ENCODE data around the gene NPRL2. TPM values are rescaled to one million over a fixed set of nuclear protein-coding genes. Genes with fewer than 3 reads are reported as not detected.

NPRL2 gene
- total and polyA plus RNA-seq, 2 of the 13 experiments (the other 11 are each of a cell fraction or from before 2014, with no cell fraction given), result 30.6 to 51.4 TPM

GRCh38 chr3:50350527-50351322 lies at the start of gene NPRL2, which contains the start of gene CYB561D2 (continued):
- TF ChIP-seq ZNF704 (CRISPR knock-in tag; IDR thresholded peaks at IDR 0.05; ENCODE audit: borderline replicate concordance), result peak; percentile 86; the same call in 1 of the 2 replicates
- TF ChIP-seq CCDC6 (CRISPR knock-in tag; IDR thresholded peaks at IDR 0.05), result no peak
- peak; percentile 79; the same call in 1 of the 2 replicates for TF ChIP-seq ZNF878 (CRISPR knock-in tag; IDR thresholded peaks at IDR 0.05)
- peak; percentile 92 for TF ChIP-seq RBM39 (IDR thresholded peaks at IDR 0.05; ENCODE audit: low read depth, low read length, poor library complexity, severe bottlenecking)
- peak; percentile 90 for TF ChIP-seq ZNF564 (CRISPR knock-in tag; IDR thresholded peaks at IDR 0.05)
- TF ChIP-seq NCOR1 (IDR thresholded peaks at IDR 0.05; ENCODE audit: borderline replicate concordance, low read length), result no peak
- TF ChIP-seq ZNF280B (CRISPR knock-in tag; IDR thresholded peaks at IDR 0.05; ENCODE audit: borderline replicate concordance), result peak; percentile 98
- peak; percentile 89 for TF ChIP-seq ZC3H13 (CRISPR knock-in tag; IDR thresholded peaks at IDR 0.05)
- peak; percentile 77; the same call in 1 of the 2 replicates for TF ChIP-seq ZNF292 (CRISPR knock-in tag; IDR thresholded peaks at IDR 0.05; ENCODE audit: borderline replicate concordance, low read depth)
- no peak for TF ChIP-seq SRSF4 (IDR thresholded peaks at IDR 0.05; ENCODE audit: low read depth, low read length, poor library complexity, severe bottlenecking)
- peak; percentile 51; the same call in 1 of the 2 replicates for TF ChIP-seq ZNF670 (CRISPR knock-in tag; IDR thresholded peaks at IDR 0.05; ENCODE audit: borderline replicate concordance)
- TF ChIP-seq PAWR (CRISPR knock-in tag; IDR thresholded peaks at IDR 0.05; ENCODE audit: borderline replicate concordance), result no peak
- no peak for TF ChIP-seq ZNF644 (CRISPR knock-in tag; IDR thresholded peaks at IDR 0.05; ENCODE audit: low read depth)
- no peak for TF ChIP-seq NCOA5 (CRISPR knock-in tag; IDR thresholded peaks at IDR 0.05)
- TF ChIP-seq ELF3 (CRISPR knock-in tag; IDR thresholded peaks at IDR 0.05), result peak; percentile 94
- TF ChIP-seq MAFK (conservative IDR thresholded peaks at IDR 0.05 in 1 of 2, IDR thresholded peaks at IDR 0.05 in 1 of 2; ENCODE audit: low read length in 2 of 2), result no peak
- TF ChIP-seq ZNF230 (CRISPR knock-in tag; IDR thresholded peaks at IDR 0.05), result peak; percentile 96
- TF ChIP-seq MATR3 (CRISPR knock-in tag; IDR thresholded peaks at IDR 0.05), result no peak
- no peak for TF ChIP-seq ZMAT5 (CRISPR knock-in tag; IDR thresholded peaks at IDR 0.05; ENCODE audit: borderline replicate concordance, low read depth)
- TF ChIP-seq MAF1 (CRISPR knock-in tag; IDR thresholded peaks at IDR 0.05; ENCODE audit: borderline replicate concordance), result peak; percentile 37; the same call in 1 of the 2 replicates
- TF ChIP-seq MBNL3 (CRISPR knock-in tag; conservative IDR thresholded peaks at IDR 0.05), result no peak
- TF ChIP-seq RFX5 (IDR thresholded peaks at IDR 0.05; ENCODE audit: low read depth, low read length), result no peak
- peak; percentile 94 for TF ChIP-seq HDAC1 (CRISPR knock-in tag; IDR thresholded peaks at IDR 0.05)
- TF ChIP-seq NBN (conservative IDR thresholded peaks at IDR 0.05), result no peak
- TF ChIP-seq KAT2B (IDR thresholded peaks at IDR 0.05; ENCODE audit: borderline replicate concordance, low read depth, low read length), result no peak
- no peak for TF ChIP-seq E2F5 (CRISPR knock-in tag; conservative IDR thresholded peaks at IDR 0.05)
- TF ChIP-seq FOXA1 (IDR thresholded peaks at IDR 0.05), result no peak
- no peak for TF ChIP-seq FOXA1 (CRISPR knock-in tag; IDR thresholded peaks at IDR 0.05)

Measured in HepG2 (cell line).